Measurements from ENCODE around the gene ATP2B1.
A peak's percentile ranks its signal among the peaks of the same experiment; 100 is the strongest.
"Not testable (repeated sequence)": the region's sequence is repeated elsewhere in the genome, so short reads cannot be mapped to it uniquely, and the experiment has no call there.

Gene ATP2B1

DNA sequence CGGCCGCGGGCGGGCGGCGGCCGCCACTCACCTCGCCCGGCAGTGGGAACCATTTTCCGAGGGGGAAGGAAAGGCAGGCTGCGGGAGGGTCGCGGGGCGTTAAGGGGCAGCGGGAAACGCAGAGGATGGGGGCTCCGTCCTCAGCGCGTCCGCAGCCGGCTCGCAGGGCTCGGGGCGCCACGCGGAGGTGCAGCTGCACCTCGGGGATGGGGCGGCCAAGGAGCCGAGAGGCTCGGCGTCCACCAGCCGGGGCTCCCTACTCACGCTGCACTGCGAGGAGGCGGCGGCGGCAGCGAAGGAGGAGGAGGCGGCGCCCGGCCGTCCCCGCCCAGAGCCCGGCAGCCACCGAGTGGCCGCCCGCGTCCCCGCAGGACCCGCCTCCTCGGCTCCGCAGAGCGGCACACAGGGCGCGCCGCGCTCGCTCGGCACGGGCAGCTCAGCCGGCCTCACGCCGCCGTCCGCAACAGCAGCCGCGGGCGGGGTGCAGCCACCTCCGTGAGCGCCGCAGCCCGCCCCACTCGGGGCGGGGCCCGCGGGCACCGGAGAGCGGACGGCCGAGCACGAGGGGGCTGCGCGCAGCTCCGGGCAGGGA lies at the start of gene ATP2B1:
Gene ATP2B1 (minus strand): TSS at position 274 of the 592 bp plus-strand sequence. CDS start 52,952 bp downstream, outside the sequence.
- DNase-seq (ENCODE audit: low read depth in 3 of 3) = peak; percentile 63 to 72 (median 64)

DNA sequence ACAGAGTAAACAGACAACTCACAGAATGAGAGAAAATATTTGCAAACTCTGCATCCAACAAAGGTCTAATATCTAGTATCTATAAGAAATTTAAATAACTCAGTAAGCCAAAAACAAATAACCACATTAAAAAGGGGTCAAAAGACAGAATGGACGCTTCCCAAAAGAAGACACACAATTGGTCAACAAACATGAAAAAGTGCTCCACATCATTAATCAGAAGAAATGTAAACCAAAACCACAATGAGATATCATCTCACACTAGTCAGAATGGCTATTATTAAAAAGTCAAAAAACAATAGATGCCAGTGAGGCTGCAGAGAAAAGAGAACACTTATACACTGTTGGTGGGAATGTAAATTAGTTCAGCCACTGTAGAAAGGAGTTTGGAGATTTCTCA lies 49.3 kb upstream of the ATP2B1 start:
- not testable (repeated sequence) for DNase-seq (ENCODE audit: low read depth in 3 of 3)

DNA sequence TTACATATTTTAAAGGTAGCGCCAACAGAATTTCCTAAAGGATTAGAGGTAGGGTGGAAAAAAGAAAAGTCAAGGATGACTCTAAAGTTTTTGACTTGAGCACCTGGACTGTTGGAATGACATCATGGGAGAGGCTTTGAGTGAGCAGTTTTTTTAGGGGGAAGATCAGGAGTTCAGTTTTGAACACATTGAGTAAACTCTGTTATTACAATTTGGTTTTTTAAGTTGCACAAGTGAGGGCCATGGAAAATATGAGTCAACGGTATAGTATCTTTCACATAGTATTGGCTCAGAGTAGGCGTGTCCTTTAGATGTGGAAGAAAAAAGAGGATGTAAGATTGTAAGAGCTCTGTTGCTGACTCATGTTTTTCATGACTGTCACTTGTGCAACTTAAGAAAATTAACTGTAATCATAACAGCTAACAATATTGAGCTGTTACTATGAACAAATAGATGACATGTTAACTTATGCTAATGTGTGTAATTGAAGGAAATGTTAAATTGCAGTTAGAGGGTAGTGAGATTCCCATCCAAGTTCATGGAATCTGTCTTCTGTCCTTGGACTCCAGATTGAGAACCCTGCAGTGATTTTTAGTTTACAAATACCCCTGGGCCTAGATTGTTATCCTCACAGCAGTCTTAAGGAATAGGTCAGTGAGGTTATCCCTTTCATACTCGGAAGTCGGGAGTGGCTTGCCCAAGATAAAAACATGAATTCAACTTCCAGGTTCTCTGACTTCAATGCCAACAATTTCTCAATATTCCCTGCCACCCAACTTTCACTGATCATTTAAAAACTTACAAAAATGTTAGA lies 48.2 kb upstream of the ATP2B1 start:
- peak in 1 of 3 experiments; percentile 6 for DNase-seq (ENCODE audit: low read depth in 3 of 3)

DNA sequence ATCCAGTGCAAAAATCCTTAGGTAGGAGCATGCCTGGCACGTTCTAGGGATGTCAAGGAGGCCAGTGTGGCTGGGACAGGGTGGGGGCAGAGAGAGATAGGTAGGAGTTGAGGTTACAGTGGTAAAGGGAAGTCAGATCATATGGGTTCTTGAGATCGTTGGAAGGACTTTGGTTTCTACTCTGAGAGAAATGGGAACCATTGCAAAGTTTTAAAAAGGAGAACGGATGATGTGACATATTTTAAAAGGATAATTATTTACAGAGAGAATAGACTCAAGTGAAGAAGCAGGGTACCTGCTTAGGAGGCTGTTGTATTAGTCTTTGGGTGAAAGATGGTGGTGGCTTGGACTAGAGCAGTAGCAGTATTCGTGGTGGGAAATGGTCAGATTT lies 47.6 kb upstream of the ATP2B1 start:
- DNase-seq (ENCODE audit: low read depth in 3 of 3) = no peak

DNA sequence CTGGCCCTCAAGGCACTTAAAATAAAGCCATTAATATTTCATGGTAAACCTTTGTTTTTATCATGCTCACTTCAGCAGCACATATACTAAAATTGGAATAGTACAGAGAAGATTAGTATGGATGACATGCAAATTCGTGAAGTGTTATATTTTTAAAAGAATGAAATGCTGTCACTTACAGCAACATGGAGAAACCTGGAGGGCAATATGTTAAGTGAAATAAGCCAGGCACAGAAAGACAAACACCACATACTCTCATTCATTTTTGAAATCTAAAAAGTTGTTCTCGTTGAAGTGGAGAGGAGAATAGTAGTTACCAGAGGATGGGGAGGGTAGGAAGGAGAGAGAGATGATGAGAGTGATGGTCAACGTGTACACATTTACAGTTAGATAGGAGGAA lies 45.4 kb upstream of the ATP2B1 start:
- DNase-seq (ENCODE audit: low read depth in 3 of 3) = no peak

DNA sequence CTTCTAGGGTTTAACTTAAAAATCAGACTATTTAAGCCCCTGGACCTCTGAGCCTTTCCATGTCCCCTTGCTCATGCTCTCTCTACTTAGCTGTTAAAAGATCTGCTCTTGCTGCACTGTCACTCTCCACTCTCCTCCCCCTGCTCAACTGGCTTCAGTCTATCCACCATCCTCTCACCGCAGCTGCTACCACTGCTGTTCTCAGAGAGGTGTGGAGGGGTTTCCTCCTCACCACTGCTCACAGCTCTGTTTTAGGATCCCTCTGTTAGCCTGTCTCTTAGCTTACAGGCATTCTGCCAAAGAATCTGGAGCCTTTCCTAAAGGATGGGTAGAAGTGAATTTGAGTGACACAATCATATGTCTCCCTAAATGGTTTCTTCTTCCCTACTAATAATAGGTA lies 43.7 kb upstream of the ATP2B1 start:
- no peak for DNase-seq (ENCODE audit: low read depth in 3 of 3)

DNA sequence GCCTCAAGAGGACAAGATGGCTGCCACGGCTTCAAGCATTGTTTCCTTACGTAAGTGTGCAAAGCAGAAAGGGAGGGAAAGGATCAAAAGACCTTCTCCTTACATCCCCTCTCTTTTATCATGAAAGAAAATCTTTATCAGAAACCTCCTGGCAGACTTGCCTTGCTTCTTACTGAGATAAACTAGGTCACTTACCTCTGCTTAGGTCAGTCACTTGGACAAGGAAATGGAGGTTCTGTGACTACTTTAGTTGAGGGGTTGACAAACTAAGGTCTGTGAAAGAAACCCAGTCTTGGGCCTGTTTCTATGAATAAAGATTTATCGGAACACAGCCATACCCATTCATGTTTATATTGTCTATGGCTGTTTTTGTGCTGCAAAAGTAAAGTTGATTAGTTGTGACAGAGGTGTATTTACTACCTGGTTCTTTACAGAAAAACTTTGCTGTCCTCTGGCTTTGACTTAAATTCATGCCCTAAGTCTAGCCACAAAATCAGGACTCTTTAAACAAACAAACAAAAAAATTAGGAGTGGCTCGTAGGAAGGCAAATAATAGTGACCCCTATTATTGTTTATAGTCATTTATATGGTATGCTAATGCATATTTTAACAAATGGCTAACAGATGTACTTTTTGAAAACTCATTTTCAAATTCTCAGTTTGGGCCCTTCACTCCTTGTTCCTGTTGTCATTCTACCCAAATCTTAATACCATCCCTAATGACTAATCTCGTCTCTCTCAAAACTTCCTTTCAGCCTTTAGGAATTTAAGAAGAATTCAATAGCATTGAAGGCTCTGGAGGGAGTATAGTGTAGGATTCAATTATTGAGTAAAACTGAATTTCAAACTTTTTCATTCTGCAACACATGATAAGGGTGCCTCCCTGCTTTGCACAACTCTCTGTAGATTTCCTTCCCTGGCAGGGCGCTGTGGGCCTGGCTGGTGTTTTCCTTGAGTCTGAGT lies 42.0 kb upstream of the ATP2B1 start:
- no peak for DNase-seq (ENCODE audit: low read depth in 3 of 3)

DNA sequence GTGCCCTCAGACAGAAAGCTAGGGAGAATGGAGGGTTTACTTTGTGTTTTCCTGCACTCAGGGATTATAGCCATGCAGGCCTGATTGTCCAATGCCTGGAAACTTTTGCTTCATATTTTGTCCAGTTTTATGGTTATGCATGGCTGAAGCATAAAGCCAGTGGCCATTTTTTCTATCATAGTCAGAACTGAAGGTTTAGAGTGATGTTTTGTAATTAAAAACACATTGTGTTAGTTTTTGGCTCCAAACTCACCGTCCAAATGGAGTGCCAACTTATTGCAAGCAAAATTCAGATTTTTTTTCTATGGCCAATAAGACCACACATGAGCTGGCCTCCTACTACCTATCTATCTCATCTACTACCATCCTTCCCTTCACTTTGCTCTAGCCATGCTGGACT lies 40.2 kb upstream of the ATP2B1 start:
- DNase-seq (ENCODE audit: low read depth in 3 of 3) = no peak

DNA sequence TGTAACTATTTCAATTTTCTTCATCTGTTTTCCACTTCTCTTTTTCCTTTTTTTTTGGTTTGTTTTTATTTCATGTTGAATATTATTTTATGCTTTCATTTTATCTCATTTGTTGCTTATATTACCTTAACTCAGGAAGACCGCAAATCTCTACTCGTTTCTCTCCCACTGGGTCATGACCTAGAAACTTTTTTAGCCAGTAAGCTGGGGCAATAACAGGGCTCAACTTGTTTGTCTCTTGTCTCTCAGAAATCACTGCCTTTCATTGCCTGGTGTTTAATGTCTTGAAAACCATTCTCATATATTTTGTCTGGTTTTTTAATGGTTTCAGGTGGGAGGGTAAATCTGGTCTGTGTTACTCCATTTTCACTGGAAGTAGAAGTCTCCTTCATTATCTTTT lies 36.6 kb upstream of the ATP2B1 start:
- DNase-seq (ENCODE audit: low read depth in 3 of 3) = no peak

DNA sequence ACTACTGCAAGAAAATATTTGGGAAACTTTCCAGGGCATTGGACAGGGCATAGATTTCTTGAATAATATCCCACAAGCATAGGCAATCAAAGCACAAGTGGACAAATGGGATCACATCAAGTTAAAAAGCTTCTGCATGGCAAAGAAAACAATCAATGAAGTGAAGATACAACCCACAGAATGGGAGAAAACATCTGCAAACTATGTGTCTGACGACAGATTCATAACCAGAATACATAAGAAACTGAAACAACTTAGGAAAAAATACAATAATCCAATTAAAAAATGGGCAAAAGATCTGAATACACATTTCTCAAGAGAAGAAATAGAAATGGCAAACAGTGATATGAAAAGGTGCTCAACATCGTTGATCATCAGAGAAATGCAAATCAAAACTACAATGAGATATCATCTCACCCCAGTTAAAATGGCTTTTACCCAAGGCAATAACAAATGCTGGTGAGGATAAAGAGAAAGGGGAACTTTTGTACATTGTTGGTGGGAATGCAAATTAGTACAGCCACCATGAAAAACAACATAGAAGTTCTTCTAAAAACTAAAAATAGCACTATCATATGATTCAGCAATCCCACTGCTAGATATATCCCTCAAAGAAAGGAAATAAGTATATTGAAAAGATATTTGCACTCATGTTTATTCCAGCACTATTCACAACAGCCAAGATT lies 33.8 kb upstream of the ATP2B1 start:
- DNase-seq (ENCODE audit: low read depth in 3 of 3) = no peak

DNA sequence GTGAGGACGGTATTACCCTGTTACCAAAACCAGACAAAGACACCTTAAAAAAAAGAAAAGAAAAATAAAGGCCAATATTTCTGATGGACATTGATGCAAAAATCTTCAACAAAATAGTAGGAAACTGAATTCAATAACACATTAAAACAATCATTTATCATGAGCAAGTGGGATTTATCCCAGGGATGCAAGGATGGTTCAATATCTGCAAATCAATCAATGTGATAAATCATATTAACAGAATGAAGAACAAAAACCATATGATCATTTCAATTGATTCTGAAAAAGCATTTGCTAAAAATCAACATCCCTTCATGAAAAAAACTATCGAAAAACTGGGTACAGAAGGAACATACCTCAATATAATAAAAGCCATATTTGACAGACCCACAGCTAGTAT lies 32.3 kb upstream of the ATP2B1 start:
- no peak for DNase-seq (ENCODE audit: low read depth in 3 of 3)

DNA sequence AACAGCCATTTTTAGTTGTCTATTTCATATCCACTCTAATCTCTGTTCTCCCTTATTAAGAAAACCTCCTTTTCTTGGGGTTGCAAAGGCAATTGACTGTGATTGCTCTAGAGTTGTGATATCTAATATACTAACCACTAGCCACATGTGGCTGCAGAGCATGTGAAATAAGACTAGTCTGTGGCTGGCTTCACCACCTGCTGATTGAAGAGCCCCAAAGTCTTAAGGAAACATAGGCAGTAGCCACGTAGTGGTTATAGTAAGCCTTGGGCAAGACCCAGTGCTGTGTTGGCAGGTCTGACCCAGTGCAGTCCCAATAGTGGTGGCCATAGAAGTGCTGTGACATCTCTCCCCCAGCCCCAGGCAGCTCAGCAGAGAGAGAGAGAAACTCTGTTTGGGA lies 28.4 kb upstream of the ATP2B1 start:
- no peak for DNase-seq (ENCODE audit: low read depth in 3 of 3)

DNA sequence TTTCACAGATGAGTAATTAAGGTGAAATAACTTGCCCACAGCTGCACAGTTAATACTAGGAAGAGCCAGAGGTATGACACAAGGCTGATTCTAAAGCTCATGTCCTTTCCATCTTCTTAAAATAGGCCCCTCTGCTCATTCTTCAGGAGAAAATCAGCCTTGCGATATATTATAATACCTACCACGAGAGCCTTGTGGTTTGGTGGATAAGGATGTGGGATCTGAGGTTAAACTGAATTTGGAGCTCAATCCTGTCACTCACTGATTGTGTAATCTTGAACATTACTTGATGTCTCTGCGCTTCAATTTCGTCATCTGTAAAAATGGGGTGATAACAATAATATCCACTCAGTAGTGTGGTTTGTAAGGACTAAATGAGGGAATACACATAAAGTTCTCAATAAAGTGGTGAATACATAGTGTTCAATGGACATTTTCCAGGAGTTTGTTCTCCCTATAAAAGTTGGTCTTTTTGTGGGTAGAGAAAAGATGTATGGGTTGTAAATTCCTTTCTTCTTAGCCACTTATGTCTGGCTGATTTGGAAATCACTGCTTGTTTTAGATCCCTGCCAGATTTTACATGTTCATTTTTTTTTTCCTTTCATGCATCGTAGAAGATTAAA lies 25.1 kb upstream of the ATP2B1 start:
- no peak for DNase-seq (ENCODE audit: low read depth in 3 of 3)

DNA sequence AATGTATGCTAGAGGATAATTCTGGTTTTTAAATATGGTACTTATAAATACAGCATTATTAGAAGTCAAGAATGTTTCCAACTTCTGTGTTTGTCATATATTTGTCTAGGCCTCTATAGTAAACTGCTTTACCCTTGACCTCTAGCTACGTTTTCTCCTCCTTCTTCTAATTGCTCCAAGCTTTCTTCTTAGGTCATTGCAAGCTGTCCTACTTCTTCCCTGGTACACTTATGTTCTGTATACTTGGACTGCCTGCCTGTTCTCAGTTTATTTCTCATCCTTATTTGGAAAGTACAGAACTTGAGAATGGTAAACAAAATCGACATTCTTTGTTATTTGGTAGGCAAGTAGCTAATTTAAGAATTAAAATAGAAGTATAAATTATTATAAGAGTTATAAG lies 23.9 kb upstream of the ATP2B1 start:
- no peak for DNase-seq (ENCODE audit: low read depth in 3 of 3)

DNA sequence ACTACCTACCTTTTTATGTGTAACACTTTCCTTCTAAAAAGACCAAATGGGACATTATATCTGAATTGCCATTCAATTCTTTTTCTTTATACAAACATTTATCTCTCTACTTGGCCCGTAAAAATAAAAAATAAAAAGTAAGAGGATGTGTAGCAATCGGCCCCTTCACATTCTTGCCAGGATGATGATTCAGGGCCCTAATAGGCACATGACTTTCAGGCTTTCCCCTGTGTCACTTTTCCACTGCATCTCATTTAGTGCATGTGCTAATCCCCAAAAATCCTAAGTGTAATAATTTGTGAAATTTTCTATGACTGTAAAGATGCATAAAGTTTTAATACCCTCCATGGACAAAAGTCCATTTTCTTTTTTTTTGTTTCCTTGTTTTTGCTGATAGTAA lies 23.0 kb upstream of the ATP2B1 start:
- DNase-seq (ENCODE audit: low read depth in 3 of 3) = no peak

DNA sequence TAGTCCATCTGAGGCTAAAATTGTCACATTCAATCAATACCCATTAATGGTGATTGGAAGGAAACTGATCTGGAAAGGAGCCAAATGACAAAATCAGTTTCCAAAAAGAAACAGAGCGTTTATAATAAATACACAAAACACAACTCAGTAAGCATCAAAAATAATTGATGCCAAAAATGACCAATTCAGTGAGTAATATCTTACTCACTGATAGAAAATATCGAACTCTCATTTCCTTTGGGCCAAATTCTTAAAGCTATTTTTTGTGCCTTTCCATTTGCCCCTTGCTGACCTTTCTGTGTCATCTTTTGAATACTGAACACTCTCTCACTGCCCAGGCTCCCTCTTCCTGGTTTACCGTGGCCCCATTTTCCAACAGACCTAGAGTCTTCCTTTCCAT lies 22.5 kb upstream of the ATP2B1 start:
- DNase-seq (ENCODE audit: low read depth in 3 of 3) = no peak

DNA sequence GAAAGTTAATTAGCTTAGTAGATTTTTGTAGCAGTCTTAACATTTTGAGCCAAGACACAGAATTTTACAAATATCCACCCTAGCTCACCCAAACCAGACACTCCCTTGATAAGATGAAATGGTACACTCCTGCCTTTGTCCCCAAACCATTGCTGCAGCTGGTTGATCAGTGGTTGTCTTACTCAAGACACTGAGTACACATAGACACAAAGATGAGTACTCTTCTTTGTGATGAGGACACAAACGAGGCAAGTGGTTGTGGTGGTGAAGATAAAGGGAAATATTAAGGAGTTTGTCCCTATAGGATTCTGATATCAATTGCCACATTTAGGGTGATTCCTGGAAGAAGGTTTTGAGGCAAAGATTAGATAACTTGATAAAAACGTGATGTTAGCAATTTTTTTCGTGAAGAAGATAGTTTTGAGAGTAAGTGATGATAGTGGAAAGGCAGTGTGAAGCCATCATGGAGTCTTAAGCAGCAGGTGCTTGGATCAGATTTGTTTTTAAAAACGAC lies 21.4 kb upstream of the ATP2B1 start:
- DNase-seq (ENCODE audit: low read depth in 3 of 3) = no peak

DNA sequence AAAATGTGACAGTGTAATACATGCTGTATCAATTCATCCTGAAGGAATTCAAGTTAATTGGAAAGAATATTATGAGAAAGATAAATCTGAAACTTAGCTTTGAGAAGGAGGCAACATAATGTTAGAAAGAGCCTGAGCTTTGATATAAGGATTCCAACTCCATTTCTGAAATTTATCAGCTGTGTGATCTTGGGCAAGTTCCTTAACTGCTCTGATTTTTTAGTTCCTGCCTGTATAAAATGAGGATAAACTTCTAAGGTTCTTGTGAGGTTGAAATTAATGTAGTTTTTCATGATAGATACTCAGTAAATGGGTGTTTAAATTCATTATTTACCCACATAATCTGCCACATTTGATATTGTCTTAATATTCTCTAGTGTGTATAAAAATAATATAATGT lies 14.6 kb upstream of the ATP2B1 start:
- no peak for DNase-seq (ENCODE audit: low read depth in 3 of 3)

DNA sequence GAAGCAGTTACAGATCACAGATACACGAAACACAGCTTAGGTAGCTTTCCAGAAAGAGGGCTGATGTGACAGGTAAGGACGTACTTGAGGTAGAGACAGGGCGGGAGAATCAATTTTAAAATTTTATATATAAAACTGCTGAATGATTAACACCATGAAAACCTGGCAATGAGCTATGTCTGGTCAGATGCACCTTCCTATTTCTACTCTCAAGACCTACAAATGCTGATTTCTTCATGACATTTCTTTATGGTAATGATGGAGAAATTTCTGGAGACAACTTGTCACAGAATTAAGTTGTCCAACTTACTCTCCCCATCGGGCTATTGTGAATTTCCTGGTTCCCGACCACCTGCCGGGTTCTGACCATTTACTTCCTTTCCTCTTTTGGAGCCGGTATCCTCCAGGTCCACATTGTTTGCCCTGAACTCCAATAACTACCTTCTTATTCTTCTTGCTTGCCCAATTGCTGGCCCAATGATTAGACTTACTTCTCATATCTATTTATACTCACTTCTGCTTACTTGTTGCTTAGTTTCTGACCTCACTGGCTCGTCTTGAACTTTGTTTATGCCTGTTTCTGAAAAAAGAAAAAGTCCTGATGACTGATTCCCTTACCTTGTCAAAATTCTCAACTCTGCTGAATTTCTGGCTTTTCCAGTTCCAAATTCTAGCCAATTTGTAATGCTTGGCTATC lies 12.8 kb upstream of the ATP2B1 start:
- no peak for DNase-seq (ENCODE audit: low read depth in 3 of 3)

DNA sequence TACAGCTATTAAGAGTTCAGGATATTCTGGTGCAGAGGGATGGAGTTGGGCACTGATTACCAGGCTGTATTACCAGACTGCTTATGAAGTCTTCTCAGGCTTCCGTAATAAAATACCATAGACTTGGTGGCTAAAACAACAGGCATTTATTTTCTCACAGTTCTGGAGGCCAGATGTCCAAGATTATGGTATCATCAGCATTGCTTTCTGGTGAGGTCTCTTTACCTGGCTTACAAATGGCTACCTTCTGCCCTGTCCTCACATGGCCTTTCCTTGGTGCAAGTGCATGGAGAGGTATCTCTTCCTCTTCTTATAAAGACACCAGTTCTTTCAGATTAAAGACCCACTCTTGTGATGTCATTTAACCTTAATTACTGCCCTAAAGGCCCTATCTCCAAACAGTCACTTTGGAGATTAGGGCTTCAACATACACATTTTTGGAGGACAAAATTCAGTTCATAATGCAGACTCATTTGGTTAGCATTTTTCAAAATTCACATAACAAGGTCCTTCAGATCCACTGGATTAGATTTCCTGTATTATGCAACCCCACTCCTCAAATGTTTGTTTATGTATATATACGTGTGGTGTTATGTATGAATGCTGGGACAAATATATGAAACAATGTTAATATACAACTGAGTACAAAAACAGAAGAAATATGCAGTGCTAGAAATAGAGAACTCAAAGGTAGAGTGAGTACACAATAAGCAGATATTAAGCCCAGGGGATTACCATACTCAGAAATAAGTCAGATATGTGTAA lies 9.3 kb upstream of the ATP2B1 start:
- no peak for DNase-seq (ENCODE audit: low read depth in 3 of 3)

Measured in stimulated activated CD4-positive, alpha-beta T cell treated with anti-CD3 and anti-CD28 coated beads, TNF-alpha, amount 100 ng/mL, for 4 hours (primary cell).